ENCODE measurements around the gene SF1. TPM values are rescaled to one million over a fixed set of nuclear protein-coding genes. Genes with fewer than 3 reads are reported as not detected.
A peak's percentile ranks its signal among the peaks of the same experiment; 100 is the strongest.

The SF1 gene
- total RNA-seq, 1 donor = 95.9 TPM

DNA sequence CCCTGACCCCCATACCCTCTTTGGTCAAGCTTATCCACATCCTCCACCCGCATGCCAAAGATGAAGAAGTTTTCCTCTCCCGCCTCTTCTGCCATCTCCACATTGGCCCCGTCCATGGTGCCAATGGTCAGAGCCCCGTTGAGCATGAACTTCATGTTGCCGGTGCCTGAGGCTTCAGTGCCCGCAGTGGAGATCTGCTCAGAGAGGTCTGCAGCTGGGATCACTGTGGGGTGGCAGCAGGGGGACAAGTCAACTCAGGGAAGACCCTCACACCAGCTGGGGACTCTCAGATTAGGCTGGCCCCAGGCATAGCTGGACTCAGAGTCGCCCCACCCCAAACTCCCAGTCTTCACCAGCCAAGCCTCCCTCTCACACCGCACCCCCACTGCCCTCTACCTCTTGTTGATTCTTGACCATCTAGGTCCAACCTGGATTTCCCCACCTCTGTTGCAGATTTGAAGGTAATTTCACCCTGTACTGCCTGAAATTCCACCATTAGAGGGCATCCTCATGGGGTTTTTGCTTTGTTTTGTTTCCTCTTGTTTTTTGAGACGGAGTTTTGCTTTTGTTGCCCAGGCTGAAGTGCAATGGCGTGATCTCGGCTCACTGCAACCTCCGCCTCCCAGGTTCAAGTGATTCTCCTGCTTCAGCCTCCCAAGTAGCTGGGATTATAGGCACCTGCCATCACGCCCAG, 27.8 kb downstream of the SF1 start:
- TF ChIP-seq, protein P1, sequence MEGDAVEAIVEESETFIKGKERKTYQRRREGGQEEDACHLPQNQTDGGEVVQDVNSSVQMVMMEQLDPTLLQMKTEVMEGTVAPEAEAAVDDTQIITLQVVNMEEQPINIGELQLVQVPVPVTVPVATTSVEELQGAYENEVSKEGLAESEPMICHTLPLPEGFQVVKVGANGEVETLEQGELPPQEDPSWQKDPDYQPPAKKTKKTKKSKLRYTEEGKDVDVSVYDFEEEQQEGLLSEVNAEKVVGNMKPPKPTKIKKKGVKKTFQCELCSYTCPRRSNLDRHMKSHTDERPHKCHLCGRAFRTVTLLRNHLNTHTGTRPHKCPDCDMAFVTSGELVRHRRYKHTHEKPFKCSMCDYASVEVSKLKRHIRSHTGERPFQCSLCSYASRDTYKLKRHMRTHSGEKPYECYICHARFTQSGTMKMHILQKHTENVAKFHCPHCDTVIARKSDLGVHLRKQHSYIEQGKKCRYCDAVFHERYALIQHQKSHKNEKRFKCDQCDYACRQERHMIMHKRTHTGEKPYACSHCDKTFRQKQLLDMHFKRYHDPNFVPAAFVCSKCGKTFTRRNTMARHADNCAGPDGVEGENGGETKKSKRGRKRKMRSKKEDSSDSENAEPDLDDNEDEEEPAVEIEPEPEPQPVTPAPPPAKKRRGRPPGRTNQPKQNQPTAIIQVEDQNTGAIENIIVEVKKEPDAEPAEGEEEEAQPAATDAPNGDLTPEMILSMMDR (IDR thresholded peaks at IDR 0.05; ENCODE audit: insufficient read depth, low read depth, low read length) = no peak
- no peak for DNase-seq (ENCODE audit: low read depth)
- H3K4me3 ChIP-seq (ENCODE audit: low read depth, low read length) = no peak overlapping the region

DNA sequence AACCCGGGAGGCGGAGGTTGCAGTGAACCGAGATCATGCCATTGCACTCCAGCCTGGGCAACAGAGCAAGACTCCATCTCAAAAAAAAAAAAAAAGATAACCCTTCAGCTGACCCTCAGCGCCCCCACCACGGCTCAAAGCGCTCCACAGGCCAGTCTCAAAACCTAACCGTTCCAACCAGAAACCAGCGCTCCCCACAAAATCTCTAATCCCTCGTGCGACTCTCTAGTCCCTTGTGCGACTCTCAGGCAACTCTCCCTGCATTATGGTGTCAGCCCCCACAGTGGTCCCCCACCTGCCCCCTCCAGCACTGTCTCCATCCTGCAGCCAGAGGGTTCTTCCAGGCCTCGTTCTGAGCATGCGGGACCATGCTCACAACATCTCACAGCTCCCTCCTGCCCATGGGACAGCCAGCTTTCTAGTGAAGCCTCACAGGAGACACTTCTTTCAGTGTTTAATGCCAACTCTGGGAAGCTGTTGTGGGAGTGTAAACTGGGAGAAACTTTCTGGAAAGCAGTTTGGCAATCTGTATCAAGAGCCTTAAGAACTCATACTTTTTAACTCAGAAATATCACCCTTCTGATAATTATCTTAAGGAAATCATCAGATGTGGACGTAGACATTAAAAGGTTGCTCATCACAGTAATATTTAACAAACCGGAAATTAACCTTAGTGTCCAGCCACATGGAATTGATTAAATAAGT, 30.2 kb downstream of the SF1 start:
- peak; percentile 85 for DNase-seq (ENCODE audit: low read depth)
- TF ChIP-seq, protein P1 (IDR thresholded peaks at IDR 0.05; ENCODE audit: insufficient read depth, low read depth, low read length) = no peak
- no peak overlapping the region for H3K4me3 ChIP-seq (ENCODE audit: low read depth, low read length)

DNA sequence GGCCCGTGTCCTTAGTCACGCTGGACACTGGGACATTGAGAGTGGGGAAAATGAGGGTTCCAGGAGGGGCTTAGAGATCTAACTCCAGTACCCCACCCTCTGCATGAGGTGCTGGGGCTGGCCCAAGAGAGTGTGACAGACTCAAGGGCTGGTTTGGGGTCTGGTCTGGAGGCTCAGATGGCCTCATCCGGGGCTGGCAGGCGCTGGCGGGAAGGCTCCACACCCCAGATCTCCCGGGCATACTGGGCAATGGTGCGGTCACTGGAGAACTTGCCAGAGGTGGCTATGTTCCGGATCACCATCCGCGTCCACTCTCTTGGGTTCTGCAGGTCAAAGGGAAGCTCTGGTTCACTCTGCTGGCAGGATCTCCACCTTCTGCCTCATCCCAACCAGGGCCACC, 31.9 kb downstream of the SF1 start:
- no peak for DNase-seq (ENCODE audit: low read depth)
- TF ChIP-seq, protein P1 (IDR thresholded peaks at IDR 0.05; ENCODE audit: insufficient read depth, low read depth, low read length) = no peak
- no peak overlapping the region for H3K4me3 ChIP-seq (ENCODE audit: low read depth, low read length)

DNA sequence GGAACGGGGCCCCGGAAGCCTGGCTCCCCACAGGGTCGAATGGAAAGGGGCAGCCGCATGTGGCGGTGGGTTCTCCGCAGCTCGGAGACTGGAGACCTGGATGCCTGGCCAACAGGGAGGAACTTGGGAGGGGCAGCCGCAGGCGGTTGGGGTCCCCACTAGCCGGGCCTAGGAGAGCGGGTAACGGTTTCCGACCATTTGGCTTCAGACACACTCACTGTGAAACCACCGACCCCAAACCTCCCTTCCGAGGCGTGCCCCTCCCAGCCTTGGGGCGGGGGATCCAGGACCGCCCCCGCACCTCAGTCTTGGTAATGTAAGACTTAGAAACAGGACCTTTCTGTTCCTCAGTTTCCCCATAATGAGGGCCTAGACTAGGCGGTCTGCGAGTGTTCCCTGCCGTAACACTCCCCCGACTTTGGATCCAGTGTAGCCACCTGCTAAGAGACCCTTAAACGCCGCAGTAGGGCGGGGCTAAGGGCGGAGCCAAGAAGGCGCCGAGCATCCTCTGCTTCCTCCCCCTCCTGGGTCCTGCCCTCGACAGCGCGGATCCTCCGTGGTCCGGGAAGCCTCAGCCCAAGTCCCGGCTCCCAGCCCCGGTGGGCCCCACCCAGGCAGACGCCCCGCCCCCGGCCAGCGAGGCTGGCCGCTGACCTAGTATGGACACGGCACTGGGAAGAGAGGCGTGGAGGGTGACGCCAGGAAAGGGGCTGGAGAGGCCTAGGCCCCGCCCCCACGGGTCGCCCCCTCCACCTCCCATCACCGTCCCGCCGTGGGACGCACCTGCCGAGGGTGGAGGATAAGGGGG, 32.6 kb downstream of the SF1 start:
- peak overlapping the region; percentile 67 for H3K4me3 ChIP-seq (ENCODE audit: low read depth, low read length)
- TF ChIP-seq, protein P1 (IDR thresholded peaks at IDR 0.05; ENCODE audit: insufficient read depth, low read depth, low read length) = no peak
- DNase-seq (ENCODE audit: low read depth) = peak; percentile 86

DNA sequence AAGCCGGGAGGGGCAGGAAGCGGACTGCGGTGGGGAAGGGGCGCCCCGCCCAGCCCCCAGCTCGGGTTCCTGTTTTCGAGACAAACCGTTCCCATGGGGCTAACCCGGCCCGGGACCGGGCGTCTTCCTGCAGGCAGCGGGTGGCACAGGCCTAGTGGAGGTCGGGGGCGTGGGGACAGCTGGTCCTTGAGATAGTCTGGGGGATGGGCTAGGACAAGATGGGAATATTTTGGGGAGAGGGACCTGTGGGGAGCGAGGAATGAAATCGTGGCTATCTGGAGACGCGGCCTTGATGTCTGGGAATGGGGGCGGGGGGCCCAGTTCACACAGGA, 33.2 kb downstream of the SF1 start:
- H3K4me3 ChIP-seq (ENCODE audit: low read depth, low read length) = peak overlapping the region; percentile 67
- peak; percentile 21 for DNase-seq (ENCODE audit: low read depth)
- TF ChIP-seq, protein P1 (IDR thresholded peaks at IDR 0.05; ENCODE audit: insufficient read depth, low read depth, low read length) = no peak

DNA sequence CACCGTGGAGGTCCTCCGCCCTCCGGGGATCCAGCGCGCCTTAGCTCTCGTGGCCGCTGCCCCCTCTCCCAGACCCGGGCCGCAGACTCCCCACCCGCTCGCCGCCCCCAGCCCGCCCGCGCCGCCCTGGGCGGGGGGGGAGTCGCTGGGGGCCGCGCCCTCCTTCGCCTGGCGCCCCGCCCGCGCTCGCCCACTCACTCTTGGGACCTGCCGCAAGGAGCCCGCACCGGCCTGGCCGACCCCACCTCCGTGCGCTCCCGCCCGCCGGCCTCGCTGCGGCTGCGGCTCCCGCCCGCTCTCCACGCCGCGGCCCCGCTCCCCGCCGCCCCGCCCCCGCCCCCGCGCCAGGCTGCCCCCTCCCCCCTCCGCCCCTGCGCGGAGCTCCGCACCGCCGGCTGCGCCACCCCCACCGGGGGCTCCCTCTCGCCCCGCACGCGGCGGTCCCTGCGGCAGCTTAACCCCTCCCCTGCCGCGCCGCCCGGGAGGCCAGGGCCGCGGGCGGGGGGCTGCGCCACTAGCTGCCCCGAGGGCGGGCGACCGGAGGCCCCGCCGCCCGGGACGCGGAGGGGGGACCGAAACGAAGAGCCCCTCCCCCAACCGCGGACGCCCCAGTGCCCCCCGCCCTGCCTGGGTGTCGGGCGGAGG, 33.7 kb downstream of the SF1 start:
- DNase-seq (ENCODE audit: low read depth) = no peak
- TF ChIP-seq, protein P1 (IDR thresholded peaks at IDR 0.05; ENCODE audit: insufficient read depth, low read depth, low read length) = no peak
- H3K4me3 ChIP-seq (ENCODE audit: low read depth, low read length) = peak overlapping the region; percentile 67
